ENCODE measurements around the gene IGIP.

IGIP gene

GRCh38 chr5:140118302-140118936 is 7.3 kb upstream of the IGIP start:
- H3K4me3 ChIP-seq (ENCODE audit: low read length), result no peak overlapping the region
- H3K4me1 ChIP-seq (ENCODE audit: control insufficient read depth, insufficient read depth, low read length), result 0 out of 2 replicates have a peak, but pooled peaks cover 3% of the 10 kb centered on the region
- H3K27ac ChIP-seq (ENCODE audit: low read length), result no peak overlapping the region
- DNase-seq (ENCODE audit: low read depth, low spot score), result no peak
- no peaks in the 10 kb centered on the region for H3K9me3 ChIP-seq (ENCODE audit: control insufficient read depth, insufficient read depth, low read length)
- H3K36me3 ChIP-seq (ENCODE audit: control insufficient read depth, insufficient read depth, low read length), result no peaks in the 10 kb centered on the region
- peaks cover 5% of the 10 kb centered on the region; the same call in 1 of the 2 replicates for H3K27me3 ChIP-seq (ENCODE audit: control insufficient read depth, insufficient read depth, low read length)
- WGBS (ENCODE audit: insufficient coverage, insufficient read length), result no CpG with 5 or more reads among the region's 3 CpGs

DNA sequence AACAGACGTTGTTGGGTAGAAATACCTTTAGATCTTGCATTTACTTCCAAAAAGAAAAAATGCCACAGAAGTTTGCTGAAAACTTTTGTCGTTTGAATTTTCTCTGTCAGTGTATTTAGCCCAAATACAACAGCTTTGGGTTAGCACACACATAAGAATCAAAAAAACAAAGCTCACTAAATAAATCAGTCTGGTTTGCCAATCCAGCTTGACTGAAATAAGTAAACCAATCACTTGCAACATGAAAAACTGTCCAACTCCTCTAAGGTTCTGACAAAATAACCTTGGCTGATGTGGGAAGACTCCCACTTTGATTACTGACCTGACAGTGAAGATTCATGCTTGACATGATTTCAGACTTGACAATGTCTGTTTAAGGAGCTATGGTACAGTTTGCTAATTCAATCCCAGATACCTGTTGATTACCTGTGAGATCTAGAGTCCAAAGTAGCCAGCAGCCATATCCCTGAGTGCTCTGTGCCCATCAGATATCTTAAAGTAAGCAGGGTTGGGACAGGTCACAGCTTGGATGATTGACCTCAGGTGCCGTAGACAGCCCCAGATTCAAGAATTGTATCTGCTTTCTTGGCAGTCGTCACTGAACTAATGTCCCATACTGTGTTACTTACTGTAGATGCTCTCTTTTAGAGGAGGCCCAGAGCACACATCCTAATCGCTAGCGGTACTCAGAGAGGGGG is 727 bp downstream of the IGIP start:
- no peak for DNase-seq (ENCODE audit: low read depth, low spot score)
- no peaks in the 10 kb centered on the region for H3K9me3 ChIP-seq (ENCODE audit: control insufficient read depth, insufficient read depth, low read length)
- WGBS (ENCODE audit: insufficient coverage, insufficient read length), result no CpG with 5 or more reads among the region's 6 CpGs
- H3K4me3 ChIP-seq (ENCODE audit: low read length), result no peak overlapping the region
- no peaks in the 10 kb centered on the region for H3K27me3 ChIP-seq (ENCODE audit: control insufficient read depth, insufficient read depth, low read length)
- H3K4me1 ChIP-seq (ENCODE audit: control insufficient read depth, insufficient read depth, low read length), result peaks cover 1% of the 10 kb centered on the region; the same call in 1 of the 2 replicates
- no peak overlapping the region for H3K27ac ChIP-seq (ENCODE audit: low read length)
- H3K36me3 ChIP-seq (ENCODE audit: control insufficient read depth, insufficient read depth, low read length), result no peaks in the 10 kb centered on the region

DNA sequence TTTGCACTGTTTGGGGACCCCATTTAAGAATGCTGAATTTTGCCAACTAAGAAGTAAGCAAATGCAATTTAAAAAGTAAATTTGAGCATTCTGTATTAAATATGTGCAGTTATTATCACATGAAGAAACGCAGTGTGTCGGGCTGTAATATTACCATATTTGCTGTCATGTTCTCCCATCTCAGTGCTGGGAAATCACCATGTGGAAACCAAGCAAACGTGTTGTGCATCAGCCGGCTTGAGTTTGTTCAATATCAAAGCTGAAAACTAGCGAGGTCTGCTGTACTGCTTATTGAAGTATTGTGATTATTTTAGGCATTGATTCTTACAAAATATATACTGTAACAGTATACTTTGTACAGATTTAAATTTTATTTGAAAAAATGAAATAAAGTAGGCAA is 2.6 kb downstream of the IGIP start:
- Histone ChIP-seq H3K36me3 (ENCODE audit: control insufficient read depth, insufficient read depth, low read length) (no peaks in the 10 kb centered on the region), H3K27ac (ENCODE audit: low read length) (no peak overlapping the region), H3K4me1 (ENCODE audit: control insufficient read depth, insufficient read depth, low read length) (peaks cover 1% of the 10 kb centered on the region; the same call in 1 of the 2 replicates), H3K27me3 (ENCODE audit: control insufficient read depth, insufficient read depth, low read length) (no peaks in the 10 kb centered on the region), H3K9me3 (ENCODE audit: control insufficient read depth, insufficient read depth, low read length) (no peaks in the 10 kb centered on the region), H3K4me3 (ENCODE audit: low read length) (no peak overlapping the region)
- no peak for DNase-seq (ENCODE audit: low read depth, low spot score)
- no CpG with 5 or more reads among the region's 5 CpGs for WGBS (ENCODE audit: insufficient coverage, insufficient read length)

- no peaks in the 10 kb centered on the region for H3K9me3 ChIP-seq (ENCODE audit: control insufficient read depth, insufficient read depth, low read length)
- no peak overlapping the region for H3K27ac ChIP-seq (ENCODE audit: low read length)
- no peak overlapping the region for H3K4me3 ChIP-seq (ENCODE audit: low read length)
- no peaks in the 10 kb centered on the region for H3K36me3 ChIP-seq (ENCODE audit: control insufficient read depth, insufficient read depth, low read length)
- H3K4me1 ChIP-seq (ENCODE audit: control insufficient read depth, insufficient read depth, low read length), result peaks cover 1% of the 10 kb centered on the region; the same call in 1 of the 2 replicates
- DNase-seq (ENCODE audit: low read depth, low spot score), result no peak
- no peaks in the 10 kb centered on the region for H3K27me3 ChIP-seq (ENCODE audit: control insufficient read depth, insufficient read depth, low read length)
- no CpG with 5 or more reads among the region's 5 CpGs for WGBS (ENCODE audit: insufficient coverage, insufficient read length)
Measured at GRCh38 chr5:140130949-140131733, 5.4 kb downstream of the IGIP start.

GRCh38 chr5:140131967-140132409 is 6.3 kb downstream of the IGIP start:
- Histone ChIP-seq H3K27me3 (ENCODE audit: control insufficient read depth, insufficient read depth, low read length) (no peaks in the 10 kb centered on the region), H3K36me3 (ENCODE audit: control insufficient read depth, insufficient read depth, low read length) (no peaks in the 10 kb centered on the region), H3K9me3 (ENCODE audit: control insufficient read depth, insufficient read depth, low read length) (no peaks in the 10 kb centered on the region), H3K4me1 (ENCODE audit: control insufficient read depth, insufficient read depth, low read length) (peaks cover 1% of the 10 kb centered on the region; the same call in 1 of the 2 replicates), H3K4me3 (ENCODE audit: low read length) (no peak overlapping the region), H3K27ac (ENCODE audit: low read length) (no peak overlapping the region)
- DNase-seq (ENCODE audit: low read depth, low spot score), result no peak
- no CpG with 5 or more reads among the region's 3 CpGs for WGBS (ENCODE audit: insufficient coverage, insufficient read length)

GRCh38 chr5:140133514-140134167 is 7.9 kb downstream of the IGIP start:
- no CpG with 5 or more reads among the region's 4 CpGs for WGBS (ENCODE audit: insufficient coverage, insufficient read length)
- Histone ChIP-seq H3K36me3 (ENCODE audit: control insufficient read depth, insufficient read depth, low read length) (no peaks in the 10 kb centered on the region), H3K9me3 (ENCODE audit: control insufficient read depth, insufficient read depth, low read length) (no peaks in the 10 kb centered on the region), H3K4me1 (ENCODE audit: control insufficient read depth, insufficient read depth, low read length) (peaks cover 1% of the 10 kb centered on the region; the same call in 1 of the 2 replicates), H3K27ac (ENCODE audit: low read length) (no peak overlapping the region), H3K27me3 (ENCODE audit: control insufficient read depth, insufficient read depth, low read length) (no peaks in the 10 kb centered on the region), H3K4me3 (ENCODE audit: low read length) (no peak overlapping the region)
- no peak for DNase-seq (ENCODE audit: low read depth, low spot score)

GRCh38 chr5:140134277-140134935 is 8.7 kb downstream of the IGIP start:
- Histone ChIP-seq H3K27ac (ENCODE audit: low read length) (no peak overlapping the region), H3K36me3 (ENCODE audit: control insufficient read depth, insufficient read depth, low read length) (no peaks in the 10 kb centered on the region), H3K4me1 (ENCODE audit: control insufficient read depth, insufficient read depth, low read length) (peaks cover 1% of the 10 kb centered on the region; the same call in 1 of the 2 replicates), H3K9me3 (ENCODE audit: control insufficient read depth, insufficient read depth, low read length) (no peaks in the 10 kb centered on the region), H3K27me3 (ENCODE audit: control insufficient read depth, insufficient read depth, low read length) (no peaks in the 10 kb centered on the region), H3K4me3 (ENCODE audit: low read length) (no peak overlapping the region)
- no peak for DNase-seq (ENCODE audit: low read depth, low spot score)
- no CpG with 5 or more reads among the region's 2 CpGs for WGBS (ENCODE audit: insufficient coverage, insufficient read length)

GRCh38 chr5:140135127-140135526 is 9.4 kb downstream of the IGIP start:
- H3K4me3 ChIP-seq (ENCODE audit: low read length), result no peak overlapping the region
- no peak for DNase-seq (ENCODE audit: low read depth, low spot score)
- H3K9me3 ChIP-seq (ENCODE audit: control insufficient read depth, insufficient read depth, low read length), result no peaks in the 10 kb centered on the region
- no peak overlapping the region for H3K27ac ChIP-seq (ENCODE audit: low read length)
- no peaks in the 10 kb centered on the region for H3K27me3 ChIP-seq (ENCODE audit: control insufficient read depth, insufficient read depth, low read length)
- no peaks in the 10 kb centered on the region for H3K36me3 ChIP-seq (ENCODE audit: control insufficient read depth, insufficient read depth, low read length)
- peaks cover 1% of the 10 kb centered on the region; the same call in 1 of the 2 replicates for H3K4me1 ChIP-seq (ENCODE audit: control insufficient read depth, insufficient read depth, low read length)

DNA sequence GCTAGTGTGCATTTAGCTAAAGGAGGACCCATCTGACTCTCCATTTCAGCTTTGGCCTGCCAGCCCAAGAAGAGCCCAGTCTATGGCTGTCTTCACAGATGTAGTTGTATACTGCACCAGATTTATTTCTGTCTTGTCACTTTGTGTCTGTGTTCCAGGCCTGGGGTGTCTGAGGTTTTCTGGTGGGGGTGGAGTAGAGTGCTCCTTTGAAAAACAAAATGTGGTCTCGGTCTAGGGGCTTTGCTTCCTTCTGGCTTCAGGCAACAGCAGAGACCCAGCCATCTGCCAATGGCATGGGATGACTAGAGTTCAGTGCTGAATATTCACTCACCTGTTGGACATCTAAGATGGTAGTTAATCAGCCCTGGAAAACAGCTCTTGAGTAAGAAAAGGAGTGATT is 10.9 kb downstream of the IGIP start:
- DNase-seq (ENCODE audit: low read depth, low spot score), result no peak
- Histone ChIP-seq H3K27me3 (ENCODE audit: control insufficient read depth, insufficient read depth, low read length) (no peaks in the 10 kb centered on the region), H3K9me3 (ENCODE audit: control insufficient read depth, insufficient read depth, low read length) (no peaks in the 10 kb centered on the region), H3K36me3 (ENCODE audit: control insufficient read depth, insufficient read depth, low read length) (no peaks in the 10 kb centered on the region), H3K4me1 (ENCODE audit: control insufficient read depth, insufficient read depth, low read length) (no peaks in the 10 kb centered on the region), H3K27ac (ENCODE audit: low read length) (no peak overlapping the region), H3K4me3 (ENCODE audit: low read length) (no peak overlapping the region)
- WGBS (ENCODE audit: insufficient coverage, insufficient read length), result no CpG with 5 or more reads among the region's 1 CpG

- WGBS (ENCODE audit: insufficient coverage, insufficient read length), result no CpG with 5 or more reads among the region's 3 CpGs
- H3K4me1 ChIP-seq (ENCODE audit: control insufficient read depth, insufficient read depth, low read length), result no peaks in the 10 kb centered on the region
- H3K9me3 ChIP-seq (ENCODE audit: control insufficient read depth, insufficient read depth, low read length), result no peaks in the 10 kb centered on the region
- peaks cover 6% of the 10 kb centered on the region for H3K27me3 ChIP-seq (ENCODE audit: control insufficient read depth, insufficient read depth, low read length)
- no peak overlapping the region for H3K4me3 ChIP-seq (ENCODE audit: low read length)
- no peaks in the 10 kb centered on the region for H3K36me3 ChIP-seq (ENCODE audit: control insufficient read depth, insufficient read depth, low read length)
- H3K27ac ChIP-seq (ENCODE audit: low read length), result no peak overlapping the region
- DNase-seq (ENCODE audit: low read depth, low spot score), result no peak
Measured at GRCh38 chr5:140140435-140140834, 14.7 kb downstream of the IGIP start.

Measured in iPS DF 6.9 (cell line).